NB4 (cell line): ENCODE data around the gene EIF2S2.

Experiments used
- POLR2A ChIP-seq: IDR thresholded peaks from 2 replicates; pipeline ENCODE4 v1.6.1; 2011; ENCODE audit warnings: mild to moderate bottlenecking; ENCODE audit not compliant: insufficient read length; ENCODE audit errors: extremely low read depth
- TF ChIP-seq, protein P1 (sequence below): IDR thresholded peaks from one replicate; pipeline ENCODE4 v1.5.1; 2012; ENCODE audit warnings: low read depth, low read length

DNA sequence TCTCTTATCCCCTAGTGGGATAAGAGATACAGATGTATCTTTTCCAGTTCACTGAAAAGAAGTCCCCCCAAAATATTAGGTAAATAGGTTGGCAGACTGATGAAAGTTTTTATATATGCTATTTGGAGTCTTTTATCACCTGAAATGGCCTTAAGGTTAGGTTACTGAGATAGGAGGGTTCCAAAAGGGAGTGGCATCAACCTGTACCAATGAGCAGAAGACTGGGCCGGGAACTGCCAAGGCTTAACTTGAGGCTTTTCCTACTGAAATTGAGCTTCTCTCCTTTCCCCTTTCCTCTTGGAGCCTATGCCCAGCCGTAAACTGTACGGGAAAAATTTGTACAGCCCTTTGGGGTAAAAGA, 42.0 kb downstream of the EIF2S2 start:
- TF ChIP-seq, protein P1, sequence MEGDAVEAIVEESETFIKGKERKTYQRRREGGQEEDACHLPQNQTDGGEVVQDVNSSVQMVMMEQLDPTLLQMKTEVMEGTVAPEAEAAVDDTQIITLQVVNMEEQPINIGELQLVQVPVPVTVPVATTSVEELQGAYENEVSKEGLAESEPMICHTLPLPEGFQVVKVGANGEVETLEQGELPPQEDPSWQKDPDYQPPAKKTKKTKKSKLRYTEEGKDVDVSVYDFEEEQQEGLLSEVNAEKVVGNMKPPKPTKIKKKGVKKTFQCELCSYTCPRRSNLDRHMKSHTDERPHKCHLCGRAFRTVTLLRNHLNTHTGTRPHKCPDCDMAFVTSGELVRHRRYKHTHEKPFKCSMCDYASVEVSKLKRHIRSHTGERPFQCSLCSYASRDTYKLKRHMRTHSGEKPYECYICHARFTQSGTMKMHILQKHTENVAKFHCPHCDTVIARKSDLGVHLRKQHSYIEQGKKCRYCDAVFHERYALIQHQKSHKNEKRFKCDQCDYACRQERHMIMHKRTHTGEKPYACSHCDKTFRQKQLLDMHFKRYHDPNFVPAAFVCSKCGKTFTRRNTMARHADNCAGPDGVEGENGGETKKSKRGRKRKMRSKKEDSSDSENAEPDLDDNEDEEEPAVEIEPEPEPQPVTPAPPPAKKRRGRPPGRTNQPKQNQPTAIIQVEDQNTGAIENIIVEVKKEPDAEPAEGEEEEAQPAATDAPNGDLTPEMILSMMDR: no peak
- no peak for TF ChIP-seq POLR2A
